Aorta (tissue), 5 donors: Measurements from ENCODE around the gene HSPA5. TPM values are rescaled to one million over a fixed set of nuclear protein-coding genes. Genes with fewer than 3 reads are reported as not detected.
A peak's percentile ranks its signal among the peaks of the same experiment; 100 is the strongest.
"Not testable (repeated sequence)": the region's sequence is repeated elsewhere in the genome, so short reads cannot be mapped to it uniquely, and the experiment has no call there.

Source experiments
- ATAC-seq: fragments of 200-7000 bp; cut with Tn5 transposase; one replicate; pipeline ENCODE4 v1.9.1; 2022; ENCODE audit warnings: moderate library complexity; ENCODE audit not compliant: low FRiP score
- DNase-seq, 2 donors: peaks; one replicate each; pipeline ENCODE4 v3.0.0-alpha.2; 2020
- H3K27ac ChIP-seq, 2 donors: one replicate each; pipeline ENCODE4 v1.5.1; 2013; ENCODE audit warnings: low read length in 2 of 2, mild to moderate bottlenecking in 2 of 2, moderate library complexity in 2 of 2, control low read depth in 1 of 2, inconsistent platforms in 1 of 2, low read depth in 1 of 2
- H3K27me3 ChIP-seq, 2 donors: one replicate each; pipeline ENCODE4 v1.6.1; 2013; ENCODE audit warnings: control low read depth in 1 of 2, low read length in 1 of 2, mild to moderate bottlenecking in 1 of 2, moderate library complexity in 1 of 2; ENCODE audit not compliant: insufficient read depth in 2 of 2, control insufficient read depth in 1 of 2
- H3K36me3 ChIP-seq, 2 donors: one replicate each; pipeline ENCODE4 v1.6.1; 2013; ENCODE audit warnings: control low read depth in 1 of 2, low read length in 1 of 2, mild to moderate bottlenecking in 1 of 2; ENCODE audit not compliant: insufficient read depth in 2 of 2, control insufficient read depth in 1 of 2
- H3K4me1 ChIP-seq, 2 donors: one replicate each; pipeline ENCODE4 v1.6.1; 2013; ENCODE audit warnings: low read length in 2 of 2, control low read depth in 1 of 2, mild to moderate bottlenecking in 1 of 2, moderate library complexity in 1 of 2; ENCODE audit not compliant: insufficient read depth in 2 of 2, control insufficient read depth in 1 of 2
- H3K4me3 ChIP-seq, 2 donors: one replicate each; pipeline ENCODE4 v1.5.1; 2013; ENCODE audit warnings: low read length in 2 of 2, control low read depth in 1 of 2, mild to moderate bottlenecking in 1 of 2
- H3K9me3 ChIP-seq: one replicate; pipeline ENCODE4 v1.6.1; 2013; ENCODE audit warnings: mild to moderate bottlenecking, low read length; ENCODE audit not compliant: control insufficient read depth
- WGBS, 2 donors: extraction: QIAGEN DNeasy Blood & Tissue Kit; methylation state at CpG; one replicate each; pipeline ENCODE4 v1.1.7; 2013; 5-methylcytosine and 5-hydroxymethylcytosine counted together
- intact Hi-C, 2 donors: fragments of 100-400 bp; cut with DNase I; formaldehyde crosslinking; loops; one replicate each; pipeline versions ENCODE4 v1.14.2 to v1.15.0; 2022
- long read RNA-seq, 2 donors: library from polyadenylated mRNA; unstranded; transcript quantifications; one replicate each; pipeline ENCODE4 v2.0.0, GENCODE V29; 2020 to 2021
- polyA plus RNA-seq, 2 donors: library from polyadenylated mRNA; stranded (reverse); fragments of 200-250 nt; gene quantifications; one replicate each; pipeline ENCODE4 v1.2.3, GENCODE V29; 2013
- total RNA-seq, 2 donors: library from RNA; stranded (reverse); fragmentation: NEBNext Ultra II Directional; extraction: Animal tissue kit (Norgen Biotek cat#: 25700); gene quantifications; one replicate each; pipeline ENCODE4 v1.2.1, GENCODE V29; 2021
- donor health status: healthy with polysubstance abuse.
- donor health status: Bipolar disorder and iron deficiency.
- donor health status: DM: no; HTN: no; CAD: no.
- donor health status: DM: no; HTN: no; CAD: no.
- donor health status: DM: yes; HTN: yes; CAD: no.

The HSPA5 gene
- total RNA-seq (100 to 1,000 TPM; 195 to 260 TPM), polyA plus RNA-seq (10 to 100 TPM; 87.9 to 97.8 TPM)
- long read RNA-seq, donor 1, transcript HSPA5-201 (8 exons, 3,908 nt), result major isoform, 1,453 of 1,650 reads
- long read RNA-seq, donor 1, partial matches to known transcripts, result 181 of 1,650 reads
- long read RNA-seq, donor 1, other reads (novel, unspliced or antisense), result 16 of 1,650 reads
- long read RNA-seq, donor 2, transcript HSPA5-201 (8 exons, 3,908 nt), result major isoform, 328 of 385 reads
- long read RNA-seq, donor 2, partial matches to known transcripts, result 47 of 385 reads
- long read RNA-seq, donor 2, other reads (novel, unspliced or antisense), result 10 of 385 reads

DNA sequence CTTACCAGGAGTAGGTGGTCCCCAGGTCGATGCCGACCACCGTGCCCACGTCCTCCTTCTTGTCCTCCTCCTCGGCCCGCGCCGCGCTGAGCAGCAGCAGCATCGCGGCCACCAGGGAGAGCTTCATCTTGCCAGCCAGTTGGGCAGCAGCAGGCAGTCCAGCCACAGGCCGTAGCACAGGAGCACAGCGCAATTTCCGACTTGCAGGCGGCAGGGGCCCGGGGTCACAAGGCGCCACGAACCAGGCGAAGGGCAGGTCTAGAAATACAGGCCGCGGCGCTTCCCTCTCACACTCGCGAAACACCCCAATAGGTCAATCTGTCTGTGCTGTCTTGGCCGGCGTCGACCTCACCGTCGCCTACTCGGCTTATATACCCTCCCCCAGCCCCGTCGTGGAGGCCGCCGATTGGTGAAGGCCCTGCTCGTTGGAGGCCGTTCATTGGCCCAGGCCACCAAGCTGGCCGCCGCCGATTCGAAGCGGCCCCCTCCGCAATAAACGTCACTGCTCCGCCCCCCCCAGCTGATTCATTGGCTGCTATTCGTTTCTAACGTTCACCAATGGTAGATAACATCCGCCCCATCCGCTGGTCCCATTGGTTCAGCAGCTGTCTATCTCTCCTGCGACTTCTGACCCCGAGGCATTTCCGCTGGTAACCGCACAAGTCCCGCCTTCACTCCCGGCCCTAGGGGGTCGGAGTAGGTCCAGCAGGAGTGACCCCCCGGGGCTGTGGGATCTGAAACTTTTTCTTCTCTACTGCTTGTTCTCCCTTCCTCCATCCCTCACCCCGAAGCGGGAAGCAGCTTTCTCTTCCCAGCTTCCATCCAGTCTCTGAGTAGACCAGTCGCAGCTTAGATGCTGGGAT lies at the start of gene HSPA5:
Gene HSPA5 (minus strand): TSS at position 344 of the 863 bp plus-strand sequence. CDS start 217 bp downstream, at position 127.
- WGBS, 2 donors, result 0% methylated on average over 53 to 59 of the region's 59 CpGs
- intact Hi-C loops, result loop anchor here (5.0 kb wide), 2 partner anchors 106 to 299 kb away; partner anchors contain the start of gene GOLGA1 (in 1 of the 2)
- H3K4me3 ChIP-seq, result peak within 1 kb of the TSS; percentile 54 to 87
- DNase-seq (peak; percentile 100), ATAC-seq (peak; percentile 99)
- H3K4me1 ChIP-seq, result peaks cover 0 to 2% of the 10 kb centered on the region in 2 donors
- no peaks in the 10 kb centered on the region for H3K27me3 ChIP-seq
- H3K27ac ChIP-seq, result peak within 1 kb of the TSS; percentile 85 to 88
- no peaks in the 10 kb centered on the region for H3K9me3 ChIP-seq
- H3K36me3 ChIP-seq, result peaks cover 3 to 5% of the 10 kb centered on the region in 2 donors

DNA sequence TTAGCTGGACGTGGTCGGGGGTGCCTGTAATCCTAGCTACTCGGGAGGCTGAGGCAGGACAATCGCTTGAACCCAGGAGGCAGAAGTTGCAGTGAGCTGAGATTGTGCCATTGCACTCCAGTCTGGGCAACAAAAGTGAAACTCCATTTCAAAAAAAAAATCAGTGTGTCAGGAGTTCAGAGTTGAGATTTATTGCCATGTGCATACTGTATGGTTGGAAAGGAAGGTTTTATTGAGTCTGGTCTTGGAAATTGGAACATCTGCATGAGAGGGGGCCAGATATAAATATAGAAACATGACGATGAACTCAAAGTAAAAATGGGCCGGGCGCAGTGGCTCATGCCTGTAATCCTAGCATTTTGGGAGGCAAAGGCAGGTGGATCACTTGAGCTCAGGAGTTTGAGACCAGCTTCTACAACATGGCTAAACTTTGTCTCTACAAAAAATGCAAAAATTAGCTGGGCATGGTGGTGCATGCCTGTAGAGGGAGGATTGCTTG lies 45.8 kb upstream of the HSPA5 start:
- intact Hi-C loops, ATAC-seq, H3K27ac ChIP-seq, H3K4me1 ChIP-seq, DNase-seq, H3K36me3 ChIP-seq, H3K27me3 ChIP-seq, H3K9me3 ChIP-seq, H3K4me3 ChIP-seq: not testable (repeated sequence)
- WGBS, 2 donors, result 76 to 80% methylated on average over 7 of the region's 7 CpGs

DNA sequence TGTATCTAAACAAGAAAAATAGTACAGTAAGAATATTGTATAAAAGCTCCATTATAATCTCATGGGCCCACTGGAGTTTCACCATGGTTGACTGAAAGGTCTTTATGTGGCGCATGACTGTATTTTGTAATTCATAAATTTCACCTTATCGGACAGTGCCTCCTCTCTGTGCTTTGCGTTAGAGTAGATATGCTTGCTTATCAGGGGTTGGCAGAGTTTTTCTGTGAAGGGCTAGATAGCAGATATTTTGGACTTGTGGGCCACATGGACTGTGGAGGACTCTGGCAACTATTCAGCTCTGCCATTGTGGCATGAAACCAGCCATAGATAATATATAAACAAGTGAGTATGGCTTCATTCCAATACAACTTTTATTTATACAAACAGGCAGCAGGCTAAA lies 43.7 kb upstream of the HSPA5 start:
- H3K27ac ChIP-seq, result no peak overlapping the region
- DNase-seq (no peak), ATAC-seq (no peak)
- WGBS, 2 donors, result 51 to 52% methylated on average over 3 of the region's 3 CpGs
- no peaks in the 10 kb centered on the region for H3K27me3 ChIP-seq
- H3K4me3 ChIP-seq, result no peak overlapping the region
- peaks cover 0 to 6% of the 10 kb centered on the region in 2 donors for H3K36me3 ChIP-seq
- intact Hi-C loops, result no loop called here
- H3K9me3 ChIP-seq, result no peaks in the 10 kb centered on the region
- H3K4me1 ChIP-seq, result no peaks in the 10 kb centered on the region

DNA sequence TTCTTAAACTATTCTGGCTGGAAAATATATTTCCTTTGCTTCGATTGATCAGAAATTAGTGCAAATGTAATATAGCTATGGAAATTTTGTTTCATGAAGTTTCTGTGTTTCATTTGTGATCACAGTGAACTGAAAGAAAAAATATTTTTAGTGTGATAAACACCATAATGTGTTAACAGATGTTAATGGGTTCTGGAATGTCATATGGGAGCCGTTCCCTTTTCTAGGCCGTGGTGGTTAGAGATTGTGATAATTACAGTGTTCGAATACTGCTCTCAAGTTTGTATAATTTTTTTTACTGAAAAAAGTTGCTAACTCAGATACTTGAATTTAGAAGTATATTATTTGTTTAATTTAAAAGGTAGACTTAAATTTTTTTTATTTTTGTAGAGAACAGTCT lies 39.8 kb upstream of the HSPA5 start:
- Histone ChIP-seq H3K4me3 (no peak overlapping the region), H3K36me3 (no peaks in the 10 kb centered on the region), H3K9me3 (no peaks in the 10 kb centered on the region), H3K27ac (no peak overlapping the region), H3K27me3 (no peaks in the 10 kb centered on the region), H3K4me1 (no peaks in the 10 kb centered on the region)
- WGBS, 2 donors, result 44 to 54% methylated on average over 4 of the region's 4 CpGs
- no peak for DNase-seq
- ATAC-seq, result no peak
- intact Hi-C loops, result no loop called here

DNA sequence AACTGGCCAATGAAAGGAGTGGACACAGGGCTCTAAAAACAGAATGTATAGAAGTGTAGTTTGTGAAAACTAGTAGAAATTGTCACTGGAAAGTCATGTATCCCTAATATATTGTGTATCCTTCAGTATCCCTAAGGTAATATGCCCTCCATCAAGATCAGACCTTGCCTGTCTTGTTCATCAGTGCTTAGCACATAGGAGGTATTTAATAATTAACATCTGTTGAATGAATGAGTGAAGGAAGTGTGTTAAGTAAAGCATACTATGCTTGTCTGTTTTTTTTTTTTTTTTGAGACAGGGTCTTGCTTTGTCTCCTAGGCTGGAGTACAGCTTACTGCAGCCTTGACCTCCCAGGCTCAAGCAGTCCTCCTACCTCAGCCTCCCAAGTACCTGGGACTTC lies 36.3 kb upstream of the HSPA5 start:
- ATAC-seq (no peak), DNase-seq (no peak)
- Histone ChIP-seq H3K27me3 (no peaks in the 10 kb centered on the region), H3K36me3 (no peaks in the 10 kb centered on the region), H3K27ac (no peak overlapping the region), H3K9me3 (no peaks in the 10 kb centered on the region), H3K4me1 (no peaks in the 10 kb centered on the region), H3K4me3 (no peak overlapping the region)
- intact Hi-C loops, result no loop called here

DNA sequence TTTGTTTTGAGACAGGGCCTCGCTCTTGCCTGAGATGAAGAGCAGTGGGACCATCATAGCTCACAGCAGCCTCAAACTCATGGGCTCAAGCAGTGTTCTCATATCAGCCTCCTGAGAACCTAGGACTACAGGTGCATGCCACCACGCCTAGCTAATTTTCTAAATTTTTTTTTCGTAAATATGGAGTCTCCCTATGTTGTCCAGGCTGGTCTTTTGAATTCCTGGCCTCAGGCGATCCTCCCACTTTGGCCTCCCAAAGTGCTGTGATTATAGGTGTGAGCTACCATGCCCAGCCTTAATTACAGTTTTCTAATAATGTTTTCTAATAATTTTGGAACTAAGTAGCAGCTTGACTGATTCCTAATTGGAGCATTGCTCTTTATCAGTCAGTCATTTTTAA lies 35.6 kb upstream of the HSPA5 start:
- WGBS, 2 donors, result 94 to 96% methylated on average over 4 of the region's 4 CpGs

DNA sequence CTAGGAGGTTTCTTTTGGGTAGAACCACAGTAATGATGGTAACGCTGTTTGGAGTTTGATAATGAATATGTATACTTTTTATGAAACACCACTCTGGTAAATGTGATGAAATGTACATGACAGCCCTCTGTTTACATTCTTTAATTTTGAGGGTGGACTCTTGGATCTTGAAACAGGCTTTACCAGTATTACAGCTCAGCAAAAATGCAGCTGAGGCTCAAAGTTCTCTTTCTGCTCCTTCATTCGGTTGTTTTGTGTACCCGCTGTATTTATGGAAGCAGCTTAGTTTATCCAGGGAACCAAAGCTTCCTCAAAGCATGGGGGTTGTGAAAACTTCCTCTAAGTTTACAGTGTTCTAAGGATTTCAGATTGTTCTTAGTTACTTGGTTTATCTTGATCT lies 31.6 kb upstream of the HSPA5 start:
- intact Hi-C loops, result no loop called here

More for the DNA sequence above, 35.6 kb upstream of the HSPA5 start:
- ATAC-seq (no peak), DNase-seq (no peak)
- intact Hi-C loops, result no loop called here
- Histone ChIP-seq H3K27me3 (no peaks in the 10 kb centered on the region), H3K9me3 (no peaks in the 10 kb centered on the region), H3K4me1 (no peaks in the 10 kb centered on the region), H3K36me3 (no peaks in the 10 kb centered on the region), H3K27ac (no peak overlapping the region), H3K4me3 (no peak overlapping the region)

DNA sequence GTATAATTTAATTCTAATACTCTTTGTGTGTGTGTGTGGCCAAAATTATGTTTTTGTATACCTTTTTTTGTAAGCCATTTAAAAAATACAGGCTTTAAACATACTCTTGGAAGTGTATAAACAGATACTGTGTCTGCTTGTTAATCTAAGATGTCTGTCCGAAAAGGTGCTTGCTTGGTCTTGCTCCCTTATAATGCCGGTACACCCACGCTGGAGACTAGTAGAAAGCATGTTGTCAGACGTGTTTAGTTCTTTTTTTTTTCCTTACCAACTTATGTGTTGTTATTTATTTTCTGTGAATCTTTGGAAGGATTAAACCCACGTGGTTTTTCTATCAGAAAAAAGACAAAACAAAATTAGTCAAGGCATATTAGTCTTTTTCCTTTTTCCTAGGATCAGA lies 29.9 kb upstream of the HSPA5 start:
- no peak overlapping the region for H3K4me3 ChIP-seq
- DNase-seq (no peak), ATAC-seq (no peak)
- H3K4me1 ChIP-seq, result peaks cover 2 to 3% of the 10 kb centered on the region in 2 donors
- no peaks in the 10 kb centered on the region for H3K9me3 ChIP-seq
- H3K36me3 ChIP-seq, result no peaks in the 10 kb centered on the region
- intact Hi-C loops, result no loop called here
- whole genome bisulfite sequencing, 2 donors, result 81 to 82% methylated on average over 5 of the region's 5 CpGs
- H3K27me3 ChIP-seq, result no peaks in the 10 kb centered on the region
- H3K27ac ChIP-seq, result no peak overlapping the region

More for the DNA sequence above, 31.6 kb upstream of the HSPA5 start:
- H3K27ac ChIP-seq, result no peak overlapping the region
- peaks cover 2 to 3% of the 10 kb centered on the region in 2 donors for H3K4me1 ChIP-seq
- H3K27me3 ChIP-seq, result no peaks in the 10 kb centered on the region
- ATAC-seq (no peak), DNase-seq (no peak)
- H3K9me3 ChIP-seq, result no peaks in the 10 kb centered on the region
- no peak overlapping the region for H3K4me3 ChIP-seq
- 57 to 63% methylated on average over 3 of the region's 3 CpGs for WGBS, 2 donors
- H3K36me3 ChIP-seq, result no peaks in the 10 kb centered on the region
